B cell (primary cell): Measurements from ENCODE around the gene PLD4.

Source experiments
- EZH2 ChIP-seq: IDR thresholded peaks from 2 replicates; pipeline ENCODE4 v1.6.1; 2012; ENCODE audit warnings: borderline replicate concordance, low read depth, mild to moderate bottlenecking, moderate library complexity, low read length; ENCODE audit not compliant: insufficient read depth, poor library complexity, severe bottlenecking
- TF ChIP-seq, protein P1 (sequence below): fragments of 200-600 bp; IDR thresholded peaks from one replicate; pipeline ENCODE4 v1.8.0; 2022; ENCODE audit warnings: antibody characterized with exemption, mild to moderate bottlenecking

- TF ChIP-seq, protein P1, sequence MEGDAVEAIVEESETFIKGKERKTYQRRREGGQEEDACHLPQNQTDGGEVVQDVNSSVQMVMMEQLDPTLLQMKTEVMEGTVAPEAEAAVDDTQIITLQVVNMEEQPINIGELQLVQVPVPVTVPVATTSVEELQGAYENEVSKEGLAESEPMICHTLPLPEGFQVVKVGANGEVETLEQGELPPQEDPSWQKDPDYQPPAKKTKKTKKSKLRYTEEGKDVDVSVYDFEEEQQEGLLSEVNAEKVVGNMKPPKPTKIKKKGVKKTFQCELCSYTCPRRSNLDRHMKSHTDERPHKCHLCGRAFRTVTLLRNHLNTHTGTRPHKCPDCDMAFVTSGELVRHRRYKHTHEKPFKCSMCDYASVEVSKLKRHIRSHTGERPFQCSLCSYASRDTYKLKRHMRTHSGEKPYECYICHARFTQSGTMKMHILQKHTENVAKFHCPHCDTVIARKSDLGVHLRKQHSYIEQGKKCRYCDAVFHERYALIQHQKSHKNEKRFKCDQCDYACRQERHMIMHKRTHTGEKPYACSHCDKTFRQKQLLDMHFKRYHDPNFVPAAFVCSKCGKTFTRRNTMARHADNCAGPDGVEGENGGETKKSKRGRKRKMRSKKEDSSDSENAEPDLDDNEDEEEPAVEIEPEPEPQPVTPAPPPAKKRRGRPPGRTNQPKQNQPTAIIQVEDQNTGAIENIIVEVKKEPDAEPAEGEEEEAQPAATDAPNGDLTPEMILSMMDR = no peak
- TF ChIP-seq EZH2 = no peak
Observed at GRCh38 chr14:104977008-104977680, 52.5 kb downstream of the PLD4 start.
